Liver (tissue), 3 donors: ENCODE measurements around the gene DDAH2.

Source experiments
- ATF3 ChIP-seq: IDR thresholded peaks from 2 replicates; pipeline ENCODE4 v1.6.1; 2016; ENCODE audit warnings: antibody characterized with exemption
- CTCF ChIP-seq: fragments of 150-350 bp; IDR thresholded peaks from 2 replicates; pipeline ENCODE4 v1.5.1; 2017; ENCODE audit warnings: improper control_type of control experiment, low read depth, low read length; ENCODE audit not compliant: missing input control
- EGR1 ChIP-seq, 2 donors: IDR thresholded peaks; 2 replicates each; pipeline ENCODE4 v1.6.1; 2016 to 2018; ENCODE audit warnings: antibody characterized with exemption in 2 of 2, low read depth in 2 of 2
- JUND ChIP-seq, 2 donors: IDR thresholded peaks; 2 replicates each; pipeline ENCODE4 v1.6.1; 2016; ENCODE audit warnings: antibody characterized with exemption in 2 of 2
- RAD21 ChIP-seq, 2 donors: IDR thresholded peaks; 2 replicates each; pipeline ENCODE4 v1.6.1; 2016; ENCODE audit warnings: antibody characterized with exemption in 2 of 2, mild to moderate bottlenecking in 2 of 2
- SP1 ChIP-seq: IDR thresholded peaks from 2 replicates; pipeline ENCODE4 v1.6.1; 2018; ENCODE audit warnings: antibody characterized with exemption, mild to moderate bottlenecking
- TAF1 ChIP-seq: conservative IDR thresholded peaks from 2 replicates; pipeline ENCODE4 v1.6.1; 2016; ENCODE audit warnings: antibody characterized with exemption, mild to moderate bottlenecking
- donor health status: healthy.
- donor health status: healthy.

- TF ChIP-seq CTCF (no peak), ATF3 (no peak), RAD21 (IDR thresholded peaks at IDR 0.05) (no peak), EGR1 (IDR thresholded peaks at IDR 0.05; ENCODE audit: low read depth in 2 of 2) (no peak), TAF1 (no peak), JUND (IDR thresholded peaks at IDR 0.05) (no peak), SP1 (no peak)
Measured at GRCh38 chr6:31677955-31678354, 51.1 kb downstream of the DDAH2 start.
